Peyer's patch (tissue), 4 donors: Measurements from ENCODE around the gene MARCHF4.

Experiments
- POLR2A ChIP-seq, 2 donors: fragments of 450-650 bp; IDR thresholded peaks; one replicate each; pipeline ENCODE4 v1.5.1; 2017; ENCODE audit warnings: antibody characterized with exemption in 2 of 2, mild to moderate bottlenecking in 2 of 2, moderate library complexity in 2 of 2
- TF ChIP-seq, protein P1 (sequence below), 6 experiments: fragments of 450-650 bp in 4 of 6; fragments of 200-600 bp in 2 of 6; sonication (generic) in 1 of 6; IDR thresholded peaks; one replicate each; pipeline ENCODE4 v1.5.1; 2017 to 2019; ENCODE audit warnings: antibody characterized with exemption in 6 of 6, mild to moderate bottlenecking in 3 of 6, moderate library complexity in 1 of 6

DNA sequence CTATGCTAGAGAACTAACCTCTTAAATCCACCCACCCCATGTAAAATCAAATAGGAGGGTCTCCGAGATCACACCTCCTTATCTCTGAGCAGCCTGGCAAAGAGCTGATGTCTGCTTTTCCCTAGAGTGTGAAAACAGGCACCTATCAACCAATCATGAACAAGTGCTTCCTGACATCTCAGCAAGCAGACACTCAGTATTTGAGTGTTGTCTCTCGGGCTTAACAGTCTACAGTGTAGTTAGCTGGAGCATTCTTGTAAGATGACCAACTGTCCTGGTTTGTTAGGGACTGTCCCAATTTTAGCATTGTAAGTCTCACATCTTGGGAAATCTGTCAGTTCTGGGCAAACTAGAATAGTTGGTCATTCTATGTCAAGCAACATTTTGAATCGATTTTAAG lies 26.4 kb downstream of the MARCHF4 start:
- TF ChIP-seq, protein P1, sequence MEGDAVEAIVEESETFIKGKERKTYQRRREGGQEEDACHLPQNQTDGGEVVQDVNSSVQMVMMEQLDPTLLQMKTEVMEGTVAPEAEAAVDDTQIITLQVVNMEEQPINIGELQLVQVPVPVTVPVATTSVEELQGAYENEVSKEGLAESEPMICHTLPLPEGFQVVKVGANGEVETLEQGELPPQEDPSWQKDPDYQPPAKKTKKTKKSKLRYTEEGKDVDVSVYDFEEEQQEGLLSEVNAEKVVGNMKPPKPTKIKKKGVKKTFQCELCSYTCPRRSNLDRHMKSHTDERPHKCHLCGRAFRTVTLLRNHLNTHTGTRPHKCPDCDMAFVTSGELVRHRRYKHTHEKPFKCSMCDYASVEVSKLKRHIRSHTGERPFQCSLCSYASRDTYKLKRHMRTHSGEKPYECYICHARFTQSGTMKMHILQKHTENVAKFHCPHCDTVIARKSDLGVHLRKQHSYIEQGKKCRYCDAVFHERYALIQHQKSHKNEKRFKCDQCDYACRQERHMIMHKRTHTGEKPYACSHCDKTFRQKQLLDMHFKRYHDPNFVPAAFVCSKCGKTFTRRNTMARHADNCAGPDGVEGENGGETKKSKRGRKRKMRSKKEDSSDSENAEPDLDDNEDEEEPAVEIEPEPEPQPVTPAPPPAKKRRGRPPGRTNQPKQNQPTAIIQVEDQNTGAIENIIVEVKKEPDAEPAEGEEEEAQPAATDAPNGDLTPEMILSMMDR (IDR thresholded peaks at IDR 0.05), result no peak
- no peak for TF ChIP-seq POLR2A (IDR thresholded peaks at IDR 0.05)
